ENCODE measurements around the gene RGS3. TPM values are rescaled to one million over a fixed set of nuclear protein-coding genes. Genes with fewer than 3 reads are reported as not detected.

The RGS3 gene
- total RNA-seq: 158 and 166 TPM in 2 replicates

DNA sequence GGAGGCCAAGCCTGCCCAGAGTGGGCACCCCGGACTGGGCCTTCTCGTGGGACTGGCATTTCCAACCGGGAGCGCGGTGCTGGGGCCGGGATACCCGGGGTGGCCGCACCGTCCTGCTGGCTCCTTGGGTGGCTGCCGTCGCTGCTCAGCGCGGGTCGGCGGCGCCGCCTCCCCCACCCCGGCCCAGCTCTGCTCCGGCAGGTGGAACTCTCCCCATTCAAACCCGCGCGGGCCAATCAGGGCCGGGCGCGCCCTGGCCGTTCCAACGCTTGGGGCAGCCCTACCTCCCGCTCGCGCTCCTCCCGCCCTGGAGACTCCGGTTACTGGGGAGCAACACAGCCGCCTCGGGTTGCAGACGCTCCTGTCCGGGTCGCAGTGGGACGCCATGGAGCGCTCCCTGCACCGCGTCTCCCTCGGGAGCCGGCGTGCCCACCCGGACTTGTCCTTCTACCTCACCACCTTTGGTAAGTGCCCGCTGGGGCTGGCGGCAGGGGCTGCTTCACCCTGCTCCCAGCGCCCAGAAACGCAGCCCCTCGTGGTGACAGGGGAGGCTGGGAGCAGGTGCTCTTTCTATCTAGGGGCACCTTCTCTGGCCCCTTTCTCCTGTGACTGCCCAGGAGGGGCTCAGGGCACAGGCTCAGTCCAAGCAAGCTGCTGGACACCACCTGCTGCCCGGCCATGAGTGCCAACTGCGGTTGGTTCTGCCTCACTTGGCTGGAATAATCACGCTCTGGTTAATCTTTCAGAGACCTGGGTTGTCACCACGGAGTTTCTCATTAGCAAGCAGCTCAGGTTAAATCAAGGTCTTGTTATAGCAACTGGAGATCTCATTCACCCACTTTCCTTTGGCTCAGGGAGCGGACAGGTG, at the start of gene RGS3:
Gene RGS3 (plus strand): TSS at position 310 of the 868 bp plus-strand sequence. CDS start 76 bp downstream, at position 386.
- Histone ChIP-seq H3K36me3 (ENCODE audit: control insufficient read depth, insufficient read depth, low read length) (no peaks in the 10 kb centered on the region), H3K4me3 (ENCODE audit: low read depth, low read length) (peak within 1 kb of the TSS; percentile 54), H3K27me3 (ENCODE audit: control insufficient read depth, insufficient read depth, low read length) (no peaks in the 10 kb centered on the region)
- TF ChIP-seq, protein P1, sequence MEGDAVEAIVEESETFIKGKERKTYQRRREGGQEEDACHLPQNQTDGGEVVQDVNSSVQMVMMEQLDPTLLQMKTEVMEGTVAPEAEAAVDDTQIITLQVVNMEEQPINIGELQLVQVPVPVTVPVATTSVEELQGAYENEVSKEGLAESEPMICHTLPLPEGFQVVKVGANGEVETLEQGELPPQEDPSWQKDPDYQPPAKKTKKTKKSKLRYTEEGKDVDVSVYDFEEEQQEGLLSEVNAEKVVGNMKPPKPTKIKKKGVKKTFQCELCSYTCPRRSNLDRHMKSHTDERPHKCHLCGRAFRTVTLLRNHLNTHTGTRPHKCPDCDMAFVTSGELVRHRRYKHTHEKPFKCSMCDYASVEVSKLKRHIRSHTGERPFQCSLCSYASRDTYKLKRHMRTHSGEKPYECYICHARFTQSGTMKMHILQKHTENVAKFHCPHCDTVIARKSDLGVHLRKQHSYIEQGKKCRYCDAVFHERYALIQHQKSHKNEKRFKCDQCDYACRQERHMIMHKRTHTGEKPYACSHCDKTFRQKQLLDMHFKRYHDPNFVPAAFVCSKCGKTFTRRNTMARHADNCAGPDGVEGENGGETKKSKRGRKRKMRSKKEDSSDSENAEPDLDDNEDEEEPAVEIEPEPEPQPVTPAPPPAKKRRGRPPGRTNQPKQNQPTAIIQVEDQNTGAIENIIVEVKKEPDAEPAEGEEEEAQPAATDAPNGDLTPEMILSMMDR (IDR thresholded peaks at IDR 0.05; ENCODE audit: insufficient read depth, low read length, poor library complexity, severe bottlenecking): no peak
- DNase-seq (ENCODE audit: low read depth): peak; percentile 78

DNA sequence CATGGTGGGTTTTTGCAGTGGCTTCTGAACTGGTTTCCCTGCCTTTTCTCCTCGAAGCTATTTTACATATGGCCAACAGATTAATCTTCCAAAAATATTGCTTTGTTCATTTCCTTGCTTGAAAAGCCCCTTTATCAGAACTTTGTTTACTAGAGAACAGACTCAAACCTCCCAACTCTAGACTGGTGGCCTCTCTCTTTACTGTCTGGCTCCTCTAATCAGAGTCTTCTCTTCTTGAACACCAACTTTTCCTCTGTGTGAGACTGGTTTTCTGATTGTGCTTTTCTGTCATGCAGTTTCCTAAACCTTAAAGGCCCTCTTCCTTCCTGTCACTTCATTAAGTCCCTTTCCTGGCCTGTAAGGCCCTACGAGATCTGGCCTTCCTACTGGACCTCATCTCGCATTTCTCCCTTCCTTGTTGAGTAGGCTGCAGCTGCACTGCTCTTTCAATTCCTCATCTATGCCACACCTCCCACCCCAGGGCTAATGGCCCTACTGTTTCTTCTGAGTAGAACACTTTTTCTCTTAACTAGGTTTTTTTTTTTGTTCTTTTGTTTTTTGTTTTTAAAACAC, 47.3 kb upstream of the RGS3 start:
- no peak for DNase-seq (ENCODE audit: low read depth)
- TF ChIP-seq, protein P1 (IDR thresholded peaks at IDR 0.05; ENCODE audit: insufficient read depth, low read length, poor library complexity, severe bottlenecking): no peak
- H3K4me3 ChIP-seq (ENCODE audit: low read depth, low read length): no peak overlapping the region

DNA sequence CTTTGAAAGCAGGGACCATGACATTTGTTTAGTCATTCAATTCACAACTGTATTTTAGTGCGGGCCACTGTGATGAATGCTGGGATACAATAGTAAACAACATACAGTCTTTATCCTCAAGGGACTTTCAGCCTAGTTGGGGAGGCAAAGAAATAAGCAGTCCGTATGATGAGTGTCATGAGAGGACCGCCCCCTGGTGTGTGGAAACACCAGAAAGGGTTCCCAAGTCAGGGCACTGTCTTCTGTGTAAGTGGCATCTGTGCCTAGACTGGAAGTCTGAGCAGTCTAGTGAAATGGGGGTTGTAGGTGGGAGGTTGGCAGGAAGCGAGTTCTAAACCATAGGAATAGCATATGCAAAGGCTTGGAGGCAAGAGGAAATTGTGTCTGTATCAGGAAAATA, 46.2 kb upstream of the RGS3 start:
- H3K4me3 ChIP-seq (ENCODE audit: low read depth, low read length): no peak overlapping the region
- DNase-seq (ENCODE audit: low read depth): no peak
- H3K27me3 ChIP-seq (ENCODE audit: control insufficient read depth, insufficient read depth, low read length): no peaks in the 10 kb centered on the region
- H3K36me3 ChIP-seq (ENCODE audit: control insufficient read depth, insufficient read depth, low read length): no peaks in the 10 kb centered on the region
- TF ChIP-seq, protein P1 (IDR thresholded peaks at IDR 0.05; ENCODE audit: insufficient read depth, low read length, poor library complexity, severe bottlenecking): no peak

More for the DNA sequence above, 47.3 kb upstream of the RGS3 start:
- no peaks in the 10 kb centered on the region for H3K36me3 ChIP-seq (ENCODE audit: control insufficient read depth, insufficient read depth, low read length)
- H3K27me3 ChIP-seq (ENCODE audit: control insufficient read depth, insufficient read depth, low read length): no peaks in the 10 kb centered on the region

DNA sequence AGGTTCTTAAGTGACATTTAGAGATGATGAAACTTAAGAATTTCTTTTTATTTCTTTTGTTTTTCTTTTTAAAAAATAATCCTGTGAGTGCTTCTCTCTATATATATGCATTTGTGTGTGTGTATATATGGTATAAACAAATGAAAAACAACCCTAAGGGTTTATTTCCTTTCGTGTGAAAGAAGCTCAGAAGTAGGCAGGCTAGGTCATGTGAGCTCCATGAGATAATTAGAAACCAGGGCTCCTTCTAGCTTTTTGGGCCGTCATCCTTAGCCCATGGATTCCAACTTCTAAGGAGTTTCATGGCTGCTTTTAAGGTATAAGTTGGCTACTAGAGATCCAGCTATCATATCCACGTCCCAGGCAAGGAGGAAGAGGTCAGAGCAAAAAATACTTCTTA, 41.8 kb upstream of the RGS3 start:
- TF ChIP-seq, protein P1 (IDR thresholded peaks at IDR 0.05; ENCODE audit: insufficient read depth, low read length, poor library complexity, severe bottlenecking): no peak
- DNase-seq (ENCODE audit: low read depth): no peak
- no peak overlapping the region for H3K4me3 ChIP-seq (ENCODE audit: low read depth, low read length)
- no peaks in the 10 kb centered on the region for H3K36me3 ChIP-seq (ENCODE audit: control insufficient read depth, insufficient read depth, low read length)
- H3K27me3 ChIP-seq (ENCODE audit: control insufficient read depth, insufficient read depth, low read length): no peaks in the 10 kb centered on the region

DNA sequence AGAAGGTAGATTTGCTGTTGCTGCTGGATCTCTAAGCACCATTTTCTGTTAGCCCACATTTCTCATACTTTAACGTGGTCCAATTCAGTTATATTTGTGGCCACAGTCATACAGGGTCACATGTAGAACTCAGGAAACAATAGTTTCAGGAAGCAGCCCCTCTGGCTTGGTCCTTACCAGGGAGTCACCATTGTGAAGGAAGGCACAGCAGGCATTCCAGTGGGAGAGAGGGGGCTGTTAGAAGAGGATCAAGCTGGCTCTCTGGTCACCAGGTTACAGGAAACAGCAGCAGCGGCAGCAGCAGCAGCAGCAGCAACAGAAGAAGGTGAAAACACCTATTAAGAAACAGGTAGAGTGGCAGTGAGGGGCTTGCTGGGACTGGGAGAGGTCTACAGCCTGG, 38.5 kb upstream of the RGS3 start:
- no peaks in the 10 kb centered on the region for H3K27me3 ChIP-seq (ENCODE audit: control insufficient read depth, insufficient read depth, low read length)
- H3K4me3 ChIP-seq (ENCODE audit: low read depth, low read length): no peak overlapping the region
- no peaks in the 10 kb centered on the region for H3K36me3 ChIP-seq (ENCODE audit: control insufficient read depth, insufficient read depth, low read length)
- TF ChIP-seq, protein P1 (IDR thresholded peaks at IDR 0.05; ENCODE audit: insufficient read depth, low read length, poor library complexity, severe bottlenecking): no peak
- DNase-seq (ENCODE audit: low read depth): no peak

Measured in kidney epithelial cell (primary cell).